Measurements from ENCODE around the gene TRABD2B.

The TRABD2B gene

DNA sequence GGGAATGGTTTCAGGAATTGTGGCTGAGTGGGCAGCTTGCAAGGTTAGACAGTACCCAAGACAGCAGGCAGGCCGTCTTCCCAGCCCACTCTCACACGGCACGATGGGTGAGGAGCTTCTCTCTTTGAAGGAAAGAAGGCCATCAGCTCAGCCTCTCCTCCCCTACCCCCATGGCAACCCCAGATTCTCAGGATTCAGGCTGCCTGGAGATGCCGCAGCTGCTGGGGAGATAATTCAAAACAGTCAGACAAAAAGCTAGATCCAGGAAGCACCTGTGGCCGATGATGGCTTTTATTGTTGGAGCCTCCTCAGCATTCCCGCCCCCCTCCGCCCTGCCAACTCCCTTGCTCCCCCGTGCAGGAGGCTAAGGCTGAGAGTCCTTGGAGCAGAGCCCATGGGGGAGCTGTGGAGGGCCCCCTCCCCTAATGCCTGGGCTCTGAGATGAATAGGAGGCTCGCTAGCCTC lies 220.5 kb downstream of the TRABD2B start:
- no peak overlapping the region for H3K4me3 ChIP-seq (replicated peaks; ENCODE audit: low read depth, low read length)
- DNase-seq (ENCODE audit: extremely low read depth, insufficient read length), result no peak
- peaks cover 1% of the 10 kb centered on the region for H3K27me3 ChIP-seq (replicated peaks; ENCODE audit: control insufficient read depth, insufficient read depth, low read length)
- TF ChIP-seq, protein P1, sequence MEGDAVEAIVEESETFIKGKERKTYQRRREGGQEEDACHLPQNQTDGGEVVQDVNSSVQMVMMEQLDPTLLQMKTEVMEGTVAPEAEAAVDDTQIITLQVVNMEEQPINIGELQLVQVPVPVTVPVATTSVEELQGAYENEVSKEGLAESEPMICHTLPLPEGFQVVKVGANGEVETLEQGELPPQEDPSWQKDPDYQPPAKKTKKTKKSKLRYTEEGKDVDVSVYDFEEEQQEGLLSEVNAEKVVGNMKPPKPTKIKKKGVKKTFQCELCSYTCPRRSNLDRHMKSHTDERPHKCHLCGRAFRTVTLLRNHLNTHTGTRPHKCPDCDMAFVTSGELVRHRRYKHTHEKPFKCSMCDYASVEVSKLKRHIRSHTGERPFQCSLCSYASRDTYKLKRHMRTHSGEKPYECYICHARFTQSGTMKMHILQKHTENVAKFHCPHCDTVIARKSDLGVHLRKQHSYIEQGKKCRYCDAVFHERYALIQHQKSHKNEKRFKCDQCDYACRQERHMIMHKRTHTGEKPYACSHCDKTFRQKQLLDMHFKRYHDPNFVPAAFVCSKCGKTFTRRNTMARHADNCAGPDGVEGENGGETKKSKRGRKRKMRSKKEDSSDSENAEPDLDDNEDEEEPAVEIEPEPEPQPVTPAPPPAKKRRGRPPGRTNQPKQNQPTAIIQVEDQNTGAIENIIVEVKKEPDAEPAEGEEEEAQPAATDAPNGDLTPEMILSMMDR (IDR thresholded peaks at IDR 0.05; ENCODE audit: insufficient read depth, low read length, poor library complexity, severe bottlenecking), result no peak
- no peaks in the 10 kb centered on the region for H3K36me3 ChIP-seq (ENCODE audit: control insufficient read depth, insufficient read depth, low read length)

DNA sequence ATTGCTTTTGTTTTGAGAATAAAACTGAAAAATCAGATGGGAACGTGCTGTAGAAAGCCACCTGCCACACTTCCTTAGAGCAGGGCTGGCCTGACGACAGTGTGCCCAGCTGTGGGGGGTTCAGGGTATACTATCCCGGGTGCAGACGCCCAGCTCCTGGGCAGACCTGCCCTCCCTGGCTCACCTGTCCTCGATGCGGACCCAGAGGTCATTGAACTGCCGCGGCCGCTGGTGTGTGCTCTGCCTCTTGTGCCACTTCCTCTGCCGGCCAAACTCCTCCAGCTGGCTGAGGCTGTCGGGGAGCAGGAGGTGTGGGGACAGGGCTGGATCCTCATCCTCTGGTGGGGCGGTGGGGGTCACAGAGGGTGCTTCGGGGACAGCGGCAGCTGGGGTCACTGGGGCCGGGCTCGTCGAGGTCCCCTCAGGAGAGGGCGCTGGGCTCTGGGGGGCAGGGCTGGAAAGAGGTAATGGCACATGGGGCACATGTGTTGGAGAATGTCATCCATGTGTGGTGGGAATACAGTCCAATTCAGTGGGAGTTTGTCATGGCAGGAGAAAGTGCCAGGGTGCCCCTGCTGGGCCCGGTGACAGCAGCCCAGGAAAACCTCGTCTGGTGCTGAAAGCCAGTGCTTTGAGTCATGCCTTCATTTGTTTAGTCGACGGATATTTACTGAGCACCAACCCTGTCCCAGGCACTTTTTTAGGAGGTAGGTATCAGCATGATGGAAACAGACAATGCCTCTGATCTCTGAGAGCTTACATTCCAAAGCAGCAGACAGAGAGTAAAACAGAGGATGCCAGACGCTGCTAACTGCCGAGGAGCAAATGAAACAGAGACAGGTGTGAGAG lies 222.0 kb downstream of the TRABD2B start:
- H3K27me3 ChIP-seq (replicated peaks; ENCODE audit: control insufficient read depth, insufficient read depth, low read length), result peaks cover 1% of the 10 kb centered on the region
- no peak for DNase-seq (ENCODE audit: extremely low read depth, insufficient read length)
- H3K4me3 ChIP-seq (replicated peaks; ENCODE audit: low read depth, low read length), result no peak overlapping the region
- H3K36me3 ChIP-seq (ENCODE audit: control insufficient read depth, insufficient read depth, low read length), result no peaks in the 10 kb centered on the region
- TF ChIP-seq, protein P1 (IDR thresholded peaks at IDR 0.05; ENCODE audit: insufficient read depth, low read length, poor library complexity, severe bottlenecking), result no peak

DNA sequence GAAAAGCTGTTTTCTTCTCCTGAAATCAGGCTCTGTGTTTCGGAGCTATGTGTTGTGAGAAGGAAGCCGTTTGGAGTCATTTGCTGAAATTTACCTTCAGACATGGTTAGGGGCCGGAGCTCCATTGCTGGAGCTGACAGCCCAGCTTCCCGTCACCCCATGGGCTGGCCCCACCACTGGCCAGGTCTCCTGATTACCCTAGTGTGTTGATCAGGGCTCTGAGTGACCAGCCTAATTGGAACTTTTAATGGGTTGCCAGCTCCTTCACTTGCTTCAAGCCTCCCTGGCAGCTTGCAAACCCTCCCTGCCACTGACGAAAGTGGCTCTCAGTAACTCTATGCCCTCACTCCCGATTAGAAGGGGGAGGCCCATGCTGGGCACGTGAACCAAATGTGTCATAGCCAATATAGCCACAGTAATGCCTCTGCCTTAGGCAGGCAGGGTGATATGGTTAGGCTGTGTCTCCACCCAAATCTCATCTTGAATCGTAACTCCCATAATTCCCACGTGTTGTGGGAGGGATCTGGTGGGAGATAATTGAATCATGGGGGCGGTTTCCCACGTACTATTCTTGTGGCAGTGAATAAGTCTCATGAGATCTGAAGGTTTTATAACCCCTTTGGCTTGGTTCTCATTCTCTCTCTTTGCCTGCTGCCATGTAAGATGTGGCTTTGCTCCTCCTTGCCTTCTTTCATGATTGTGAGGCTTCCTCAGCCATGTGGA lies 224.1 kb downstream of the TRABD2B start:
- Histone ChIP-seq H3K4me3 (replicated peaks; ENCODE audit: low read depth, low read length) (no peak overlapping the region), H3K36me3 (ENCODE audit: control insufficient read depth, insufficient read depth, low read length) (no peaks in the 10 kb centered on the region), H3K27me3 (replicated peaks; ENCODE audit: control insufficient read depth, insufficient read depth, low read length) (peaks cover 1% of the 10 kb centered on the region)
- TF ChIP-seq, protein P1 (IDR thresholded peaks at IDR 0.05; ENCODE audit: insufficient read depth, low read length, poor library complexity, severe bottlenecking), result no peak
- no peak for DNase-seq (ENCODE audit: extremely low read depth, insufficient read length)

DNA sequence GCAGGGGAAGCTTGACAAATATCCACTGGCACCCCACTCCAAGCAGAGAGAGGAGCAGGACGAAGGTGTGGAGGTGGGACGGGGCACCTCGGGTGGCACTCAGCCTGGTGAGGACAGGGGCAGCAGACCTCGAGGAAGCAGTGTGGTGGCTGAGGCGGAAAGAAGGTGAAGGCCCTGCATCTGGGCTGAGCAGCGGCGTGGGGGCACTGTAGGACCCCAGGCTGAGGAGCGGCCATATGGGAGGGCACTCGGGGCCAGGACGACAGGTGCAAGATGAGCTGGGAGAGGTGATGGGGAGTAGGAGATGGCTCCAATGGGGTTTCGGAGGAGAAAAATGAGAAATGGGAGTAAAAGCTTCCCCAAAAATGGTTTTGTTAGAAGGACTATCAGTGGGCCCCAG lies 224.9 kb downstream of the TRABD2B start:
- TF ChIP-seq, protein P1 (IDR thresholded peaks at IDR 0.05; ENCODE audit: insufficient read depth, low read length, poor library complexity, severe bottlenecking), result no peak
- no peak for DNase-seq (ENCODE audit: extremely low read depth, insufficient read length)
- H3K36me3 ChIP-seq (ENCODE audit: control insufficient read depth, insufficient read depth, low read length), result no peaks in the 10 kb centered on the region
- H3K27me3 ChIP-seq (replicated peaks; ENCODE audit: control insufficient read depth, insufficient read depth, low read length), result peaks cover 1% of the 10 kb centered on the region
- no peak overlapping the region for H3K4me3 ChIP-seq (replicated peaks; ENCODE audit: low read depth, low read length)

DNA sequence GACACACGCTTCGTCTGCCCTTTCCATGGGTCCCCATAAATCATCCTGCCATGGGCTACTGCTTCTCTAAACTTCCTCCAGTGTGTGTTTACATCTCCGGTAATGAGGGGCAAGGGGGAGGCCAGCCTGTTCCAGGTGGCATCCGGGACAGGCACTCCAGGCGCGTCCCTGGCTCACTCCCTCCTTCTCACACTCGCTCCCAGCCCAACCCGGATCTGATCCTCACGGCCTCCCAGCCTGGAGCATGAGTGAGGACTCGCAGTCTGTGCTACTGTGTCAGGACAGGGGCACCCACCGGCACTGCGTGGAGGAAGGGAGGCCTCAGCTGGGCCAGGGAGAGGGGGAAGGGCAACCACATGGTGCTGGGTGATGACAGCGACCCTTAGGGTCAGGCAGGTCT lies 225.4 kb downstream of the TRABD2B start:
- no peak for DNase-seq (ENCODE audit: extremely low read depth, insufficient read length)
- Histone ChIP-seq H3K27me3 (replicated peaks; ENCODE audit: control insufficient read depth, insufficient read depth, low read length) (peaks cover 1% of the 10 kb centered on the region), H3K36me3 (ENCODE audit: control insufficient read depth, insufficient read depth, low read length) (no peaks in the 10 kb centered on the region), H3K4me3 (replicated peaks; ENCODE audit: low read depth, low read length) (no peak overlapping the region)
- TF ChIP-seq, protein P1 (IDR thresholded peaks at IDR 0.05; ENCODE audit: insufficient read depth, low read length, poor library complexity, severe bottlenecking), result no peak
